Uterus (tissue), 2 donors: ENCODE data around the gene AGMO.

Experiments
- POLR2A ChIP-seq, 2 donors: fragments of 450-650 bp; IDR thresholded peaks; one replicate each; pipeline ENCODE4 v1.6.1; 2016; ENCODE audit warnings: antibody characterized with exemption in 2 of 2, mild to moderate bottlenecking in 1 of 2, moderate library complexity in 1 of 2
- TF ChIP-seq, protein P1 (sequence below), 4 experiments: fragments of 200-600 bp in 2 of 4; fragments of 450-650 bp in 2 of 4; sonication (generic) in 2 of 4; IDR thresholded peaks; one replicate each; pipeline ENCODE4 v1.5.1; 2016 to 2019; ENCODE audit warnings: antibody characterized with exemption in 4 of 4, mild to moderate bottlenecking in 2 of 4, moderate library complexity in 1 of 4

DNA sequence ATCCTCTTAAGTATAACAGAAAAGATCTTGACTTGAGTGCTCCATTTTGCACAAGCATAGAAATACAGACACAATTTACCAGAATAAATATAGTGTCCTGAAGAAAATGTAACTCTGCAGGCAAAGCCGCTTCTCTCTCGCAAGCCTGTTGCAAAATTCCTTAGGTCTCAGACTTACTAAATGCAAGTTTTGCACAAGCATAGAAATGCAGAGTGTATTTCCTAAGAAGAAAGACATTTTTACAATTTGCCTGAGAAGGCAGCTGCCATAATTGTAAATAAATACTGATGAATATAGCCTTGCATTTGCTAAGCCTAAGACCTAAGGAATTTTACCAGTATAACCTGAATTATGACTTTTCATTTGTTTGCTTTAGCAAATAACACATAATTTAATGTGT, 67.1 kb downstream of the AGMO start:
- TF ChIP-seq, protein P1, sequence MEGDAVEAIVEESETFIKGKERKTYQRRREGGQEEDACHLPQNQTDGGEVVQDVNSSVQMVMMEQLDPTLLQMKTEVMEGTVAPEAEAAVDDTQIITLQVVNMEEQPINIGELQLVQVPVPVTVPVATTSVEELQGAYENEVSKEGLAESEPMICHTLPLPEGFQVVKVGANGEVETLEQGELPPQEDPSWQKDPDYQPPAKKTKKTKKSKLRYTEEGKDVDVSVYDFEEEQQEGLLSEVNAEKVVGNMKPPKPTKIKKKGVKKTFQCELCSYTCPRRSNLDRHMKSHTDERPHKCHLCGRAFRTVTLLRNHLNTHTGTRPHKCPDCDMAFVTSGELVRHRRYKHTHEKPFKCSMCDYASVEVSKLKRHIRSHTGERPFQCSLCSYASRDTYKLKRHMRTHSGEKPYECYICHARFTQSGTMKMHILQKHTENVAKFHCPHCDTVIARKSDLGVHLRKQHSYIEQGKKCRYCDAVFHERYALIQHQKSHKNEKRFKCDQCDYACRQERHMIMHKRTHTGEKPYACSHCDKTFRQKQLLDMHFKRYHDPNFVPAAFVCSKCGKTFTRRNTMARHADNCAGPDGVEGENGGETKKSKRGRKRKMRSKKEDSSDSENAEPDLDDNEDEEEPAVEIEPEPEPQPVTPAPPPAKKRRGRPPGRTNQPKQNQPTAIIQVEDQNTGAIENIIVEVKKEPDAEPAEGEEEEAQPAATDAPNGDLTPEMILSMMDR (IDR thresholded peaks at IDR 0.05) = no peak
- no peak for TF ChIP-seq POLR2A (IDR thresholded peaks at IDR 0.05)
